Ascending aorta (tissue), 2 donors: Measurements from ENCODE around the gene EPC1. TPM values are rescaled to one million over a fixed set of nuclear protein-coding genes. Genes with fewer than 3 reads are reported as not detected.

Experiments
- DNase-seq, 2 donors: peaks; one replicate each; pipeline ENCODE4 v3.0.0-alpha.2; 2019; ENCODE audit warnings: low spot score in 2 of 2
- H3K27ac ChIP-seq, 2 donors: fragments of 200-600 bp; sonication (generic); one replicate each; pipeline ENCODE4 v1.5.1; 2016 to 2017; ENCODE audit warnings: mild to moderate bottlenecking in 1 of 2
- H3K27me3 ChIP-seq: fragments of 200-600 bp; sonication (generic); one replicate; pipeline ENCODE4 v1.5.1; 2017
- H3K36me3 ChIP-seq, 2 donors: fragments of 200-600 bp; sonication (generic); one replicate each; pipeline ENCODE4 v1.5.1; 2016
- H3K4me1 ChIP-seq, 2 donors: fragments of 200-600 bp; sonication (generic); one replicate each; pipeline ENCODE4 v1.5.1; 2016 to 2017; ENCODE audit warnings: mild to moderate bottlenecking in 1 of 2
- H3K4me3 ChIP-seq, 2 donors: fragments of 200-600 bp; sonication (generic); one replicate each; pipeline ENCODE4 v1.5.1; 2016 to 2017; ENCODE audit warnings: mild to moderate bottlenecking in 1 of 2
- H3K9me3 ChIP-seq, 2 donors: fragments of 200-600 bp; sonication (generic); one replicate each; pipeline ENCODE4 v1.5.1; 2016
- intact Hi-C: fragments of 100-400 bp; cut with DNase I; formaldehyde crosslinking; loops from one replicate; pipeline ENCODE4 v1.15.1; 2023
- total RNA-seq: library from RNA; depleted of rRNA; stranded (reverse); fragments of >200 nt; gene quantifications from one replicate; pipeline ENCODE4 v1.1.0, GENCODE V29; 2016
- TF ChIP-seq, protein P1 (sequence below), 3 experiments: fragments of 200-600 bp in 2 of 3; fragments of 450-650 bp in 1 of 3; sonication (generic) in 2 of 3; IDR thresholded peaks; one replicate each; pipeline ENCODE4 v1.5.1; 2016 to 2019; ENCODE audit warnings: antibody characterized with exemption in 3 of 3, mild to moderate bottlenecking in 1 of 3, moderate library complexity in 1 of 3

The EPC1 gene
- total RNA-seq, 1 donor from 2014 or later, result 31.4 TPM

DNA sequence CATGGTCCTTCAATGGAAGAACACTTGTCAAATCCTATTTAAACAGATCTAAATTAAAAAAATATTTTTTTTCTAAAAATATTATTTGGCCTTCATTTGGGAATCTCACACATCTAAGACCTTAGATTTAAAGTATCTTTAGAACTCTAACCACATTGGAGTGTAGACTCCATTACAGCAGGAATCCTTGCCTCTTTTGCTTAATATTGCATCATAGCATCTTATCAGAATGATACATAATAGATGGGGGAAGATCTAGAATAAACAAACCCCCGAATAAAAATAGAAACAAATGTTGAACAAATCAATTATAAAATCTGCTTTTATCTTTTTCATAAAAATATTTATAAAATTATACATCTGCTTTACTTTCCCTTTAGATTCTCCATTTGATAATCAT lies 27.6 kb upstream of the EPC1 start:
- peaks cover 0 to 11% of the 10 kb centered on the region in 2 donors for H3K4me1 ChIP-seq
- H3K27me3 ChIP-seq, result no peaks in the 10 kb centered on the region
- intact Hi-C loops, result no loop called here
- H3K9me3 ChIP-seq, result no peaks in the 10 kb centered on the region
- no peak for DNase-seq
- H3K27ac ChIP-seq, result peak overlapping the region in 1 of 2 donors; percentile 82
- H3K4me3 ChIP-seq, result no peak overlapping the region
- TF ChIP-seq, protein P1, sequence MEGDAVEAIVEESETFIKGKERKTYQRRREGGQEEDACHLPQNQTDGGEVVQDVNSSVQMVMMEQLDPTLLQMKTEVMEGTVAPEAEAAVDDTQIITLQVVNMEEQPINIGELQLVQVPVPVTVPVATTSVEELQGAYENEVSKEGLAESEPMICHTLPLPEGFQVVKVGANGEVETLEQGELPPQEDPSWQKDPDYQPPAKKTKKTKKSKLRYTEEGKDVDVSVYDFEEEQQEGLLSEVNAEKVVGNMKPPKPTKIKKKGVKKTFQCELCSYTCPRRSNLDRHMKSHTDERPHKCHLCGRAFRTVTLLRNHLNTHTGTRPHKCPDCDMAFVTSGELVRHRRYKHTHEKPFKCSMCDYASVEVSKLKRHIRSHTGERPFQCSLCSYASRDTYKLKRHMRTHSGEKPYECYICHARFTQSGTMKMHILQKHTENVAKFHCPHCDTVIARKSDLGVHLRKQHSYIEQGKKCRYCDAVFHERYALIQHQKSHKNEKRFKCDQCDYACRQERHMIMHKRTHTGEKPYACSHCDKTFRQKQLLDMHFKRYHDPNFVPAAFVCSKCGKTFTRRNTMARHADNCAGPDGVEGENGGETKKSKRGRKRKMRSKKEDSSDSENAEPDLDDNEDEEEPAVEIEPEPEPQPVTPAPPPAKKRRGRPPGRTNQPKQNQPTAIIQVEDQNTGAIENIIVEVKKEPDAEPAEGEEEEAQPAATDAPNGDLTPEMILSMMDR (IDR thresholded peaks at IDR 0.05), result no peak
- H3K36me3 ChIP-seq, result no peaks in the 10 kb centered on the region

GRCh38 chr10:32373496-32373895 lies 26.5 kb upstream of the EPC1 start:
- TF ChIP-seq, protein P1 (IDR thresholded peaks at IDR 0.05), result no peak
- no peak overlapping the region for H3K4me3 ChIP-seq
- H3K27me3 ChIP-seq, result no peaks in the 10 kb centered on the region
- H3K27ac ChIP-seq, result peak overlapping the region; percentile 15 to 45
- peaks cover 0 to 9% of the 10 kb centered on the region in 2 donors for H3K4me1 ChIP-seq
- no peaks in the 10 kb centered on the region for H3K36me3 ChIP-seq
- intact Hi-C loops, result no loop called here
- H3K9me3 ChIP-seq, result no peaks in the 10 kb centered on the region
- no peak for DNase-seq

- DNase-seq, result no peak
- Histone ChIP-seq H3K4me3 (no peak overlapping the region), H3K4me1 (peaks cover 0 to 9% of the 10 kb centered on the region in 2 donors), H3K36me3 (no peaks in the 10 kb centered on the region), H3K27ac (peak overlapping the region in 1 of 2 donors; percentile 45), H3K9me3 (no peaks in the 10 kb centered on the region), H3K27me3 (no peaks in the 10 kb centered on the region)
- intact Hi-C loops, result no loop called here
- TF ChIP-seq, protein P1 (IDR thresholded peaks at IDR 0.05), result no peak
Observed at GRCh38 chr10:32373031-32373430, 26.1 kb upstream of the EPC1 start.

- intact Hi-C loops, result no loop called here
- no peaks in the 10 kb centered on the region for H3K9me3 ChIP-seq
- no peak for DNase-seq
- peak overlapping the region; percentile 30 to 33 for H3K27ac ChIP-seq
- H3K27me3 ChIP-seq, result no peaks in the 10 kb centered on the region
- H3K4me3 ChIP-seq, result no peak overlapping the region
- H3K4me1 ChIP-seq, result peaks cover 0 to 12% of the 10 kb centered on the region in 2 donors
- TF ChIP-seq, protein P1 (IDR thresholded peaks at IDR 0.05), result no peak
- H3K36me3 ChIP-seq, result no peaks in the 10 kb centered on the region
Observed at GRCh38 chr10:32372000-32372875, 25.3 kb upstream of the EPC1 start.

- no peaks in the 10 kb centered on the region for H3K27me3 ChIP-seq
- peak overlapping the region; percentile 32 to 46 for H3K27ac ChIP-seq
- TF ChIP-seq, protein P1 (IDR thresholded peaks at IDR 0.05), result no peak
- H3K4me3 ChIP-seq, result no peak overlapping the region
- no peak for DNase-seq
- peaks cover 0 to 12% of the 10 kb centered on the region in 2 donors for H3K4me1 ChIP-seq
- H3K9me3 ChIP-seq, result no peaks in the 10 kb centered on the region
- no peaks in the 10 kb centered on the region for H3K36me3 ChIP-seq
- intact Hi-C loops, result no loop called here
Observed at GRCh38 chr10:32371101-32371500, 24.1 kb upstream of the EPC1 start.
